IMR-90 (cell line): ENCODE data around the gene ATG7. TPM values are rescaled to one million over a fixed set of nuclear protein-coding genes. Genes with fewer than 3 reads are reported as not detected.
A peak's percentile ranks its signal among the peaks of the same experiment; 100 is the strongest.

Experiments
- ATAC-seq: fragments of 200-7000 bp; cut with Tn5 transposase; 2 replicates; pipeline ENCODE4 v1.9.1; 2020; ENCODE audit warnings: low read depth, mild to moderate bottlenecking, moderate library complexity
- BruUV-seq: library from RNA; stranded (reverse); fragments of 400-500 nt; replicated peaks from 2 replicates; lab custom pipeline; 2021; lab: Mats Ljungman, UMichigan
- CTCF ChIA-PET: fragments of 300-600 bp; formaldehyde crosslinking; extraction: SDS; loops from one replicate; lab custom pipeline; 2021; ENCODE audit warnings: antibody characterized with exemption; lab: Yijun Ruan, JAX
- POLR2A ChIA-PET: fragments of 300-600 bp; sonication (Branson Sonifier 250); formaldehyde crosslinking; loops from one replicate; lab custom pipeline; 2022; ENCODE audit warnings: antibody characterized with exemption; ENCODE audit not compliant: unreplicated experiment; lab: Charles Lee
- DNase-seq: peaks from one replicate; pipeline ENCODE4 v3.0.0; 2013
- H2AFZ ChIP-seq: replicated peaks from 2 replicates; pipeline ENCODE3; 2013; ENCODE audit warnings: low read length, mild to moderate bottlenecking; ENCODE audit not compliant: poor library complexity
- H2AK5ac ChIP-seq: 2 replicates; pipeline ENCODE4 v1.6.1; 2013; ENCODE audit warnings: low read depth, low read length, inconsistent platforms
- H2AK9ac ChIP-seq: replicated peaks from 2 replicates; pipeline ENCODE3; 2013; ENCODE audit warnings: mild to moderate bottlenecking, low read depth, low read length, moderate library complexity; ENCODE audit not compliant: poor library complexity
- H2BK120ac ChIP-seq: 2 replicates; pipeline ENCODE4 v1.6.1; 2013; ENCODE audit warnings: low read depth, low read length, inconsistent platforms
- H2BK15ac ChIP-seq: 3 replicates; pipeline ENCODE4 v1.6.1; 2013; ENCODE audit warnings: low read depth, low read length, inconsistent platforms
- H2BK20ac ChIP-seq: 2 replicates; pipeline ENCODE4 v1.6.1; 2013; ENCODE audit warnings: low read depth, mild to moderate bottlenecking, inconsistent platforms, low read length, moderate library complexity
- H2BK5ac ChIP-seq: 2 replicates; pipeline ENCODE4 v1.6.1; 2013; ENCODE audit warnings: mild to moderate bottlenecking, low read depth, low read length, inconsistent platforms; ENCODE audit not compliant: poor library complexity, severe bottlenecking
- H3K14ac ChIP-seq: replicated peaks from 2 replicates; pipeline ENCODE4 v1.6.1; 2013; ENCODE audit warnings: low read depth, low read length, inconsistent platforms
- H3K18ac ChIP-seq: 2 replicates; pipeline ENCODE4 v1.6.1; 2013; ENCODE audit warnings: low read depth, low read length, control low read depth
- H3K23ac ChIP-seq: 2 replicates; pipeline ENCODE4 v1.6.1; 2013; ENCODE audit warnings: low read depth, low read length, inconsistent platforms
- H3K27ac ChIP-seq: 2 replicates; pipeline ENCODE4 v1.5.1; 2013; ENCODE audit warnings: mild to moderate bottlenecking, control low read depth, low read length; ENCODE audit not compliant: insufficient read depth
- H3K27me3 ChIP-seq: 2 replicates; pipeline ENCODE4 v1.6.1; 2013; ENCODE audit warnings: low read length; ENCODE audit not compliant: control insufficient read depth, insufficient read depth
- H3K36me3 ChIP-seq: 2 replicates; pipeline ENCODE4 v1.6.1; 2013; ENCODE audit warnings: low read length, mixed read lengths; ENCODE audit not compliant: control insufficient read depth, insufficient read depth
- H3K4ac ChIP-seq: 2 replicates; pipeline ENCODE4 v1.6.1; 2013; ENCODE audit warnings: low read depth, low read length, inconsistent platforms
- H3K4me1 ChIP-seq: 2 replicates; pipeline ENCODE4 v1.6.1; 2013; ENCODE audit warnings: low read length, mixed read lengths; ENCODE audit not compliant: control insufficient read depth, insufficient read depth
- H3K4me2 ChIP-seq: 2 replicates; pipeline ENCODE4 v1.6.1; 2013; ENCODE audit warnings: low read depth, mild to moderate bottlenecking, control low read depth, low read length, moderate library complexity
- H3K4me3 ChIP-seq: 2 replicates; pipeline ENCODE4 v1.5.1; 2013; ENCODE audit warnings: low read depth, mild to moderate bottlenecking, control low read depth, low read length, moderate library complexity; ENCODE audit not compliant: insufficient read depth
- H3K56ac ChIP-seq: 2 replicates; pipeline ENCODE4 v1.6.1; 2013; ENCODE audit warnings: low read length, inconsistent platforms; ENCODE audit not compliant: insufficient read depth; ENCODE audit errors: extremely low read depth
- H3K79me1 ChIP-seq, 2 experiments: 2 replicates each; pipeline ENCODE4 v1.6.1; 2013; ENCODE audit warnings: low read length in 2 of 2, inconsistent platforms in 1 of 2, low read depth in 1 of 2
- H3K9ac ChIP-seq: 2 replicates; pipeline ENCODE4 v1.6.1; 2013; ENCODE audit warnings: low read depth, low read length, control low read depth
- H3K9me1 ChIP-seq: 2 replicates; pipeline ENCODE4 v1.6.1; 2013; ENCODE audit warnings: low read length, inconsistent platforms; ENCODE audit not compliant: insufficient read depth
- H3K9me3 ChIP-seq: 2 replicates; pipeline ENCODE4 v1.6.1; 2013; ENCODE audit warnings: low read length; ENCODE audit not compliant: control insufficient read depth, insufficient read depth
- H4K20me1 ChIP-seq: 2 replicates; pipeline ENCODE4 v1.6.1; 2013; ENCODE audit warnings: low read length, inconsistent platforms; ENCODE audit not compliant: insufficient read depth
- H4K5ac ChIP-seq: 2 replicates; pipeline ENCODE4 v1.6.1; 2013; ENCODE audit warnings: mild to moderate bottlenecking, low read depth, low read length, control low read depth
- H4K8ac ChIP-seq, 2 experiments: 2 replicates each; pipeline ENCODE4 v1.6.1; 2013; ENCODE audit warnings: low read depth in 2 of 2, low read length in 2 of 2, control low read depth in 1 of 2, inconsistent platforms in 1 of 2
- H4K91ac ChIP-seq: 2 replicates; pipeline ENCODE4 v1.6.1; 2013; ENCODE audit warnings: low read depth, low read length, inconsistent platforms; ENCODE audit not compliant: insufficient read depth
- BHLHE40 ChIP-seq: fragments of 150-350 bp; IDR thresholded peaks from 2 replicates; pipeline ENCODE4 v1.6.1; 2016; ENCODE audit warnings: mild to moderate bottlenecking, low read depth, low read length
- CEBPB ChIP-seq: IDR thresholded peaks from 2 replicates; pipeline ENCODE4 v1.6.1; 2012; ENCODE audit warnings: low read depth, low read length, improper control_type of control experiment
- CTCF ChIP-seq: conservative IDR thresholded peaks from 2 replicates; pipeline ENCODE4 v1.5.1; 2012; ENCODE audit warnings: mild to moderate bottlenecking, low read depth, low read length, improper control_type of control experiment
- ELK1 ChIP-seq: fragments of 150-350 bp; IDR thresholded peaks from 2 replicates; pipeline ENCODE4 v1.6.1; 2016; ENCODE audit warnings: low read depth, mild to moderate bottlenecking, low read length, moderate library complexity, borderline replicate concordance
- FOS ChIP-seq: fragments of 150-350 bp; IDR thresholded peaks from 2 replicates; pipeline ENCODE4 v1.6.1; 2016; ENCODE audit warnings: low read depth, low read length
- MAFK ChIP-seq: IDR thresholded peaks from 2 replicates; pipeline ENCODE4 v1.6.1; 2012; ENCODE audit warnings: low read depth, low read length, improper control_type of control experiment
- MAZ ChIP-seq: IDR thresholded peaks from 2 replicates; pipeline ENCODE4 v1.6.1; 2012; ENCODE audit warnings: low read depth, mild to moderate bottlenecking, low read length, improper control_type of control experiment, moderate library complexity, borderline replicate concordance
- RAD21 ChIP-seq: IDR thresholded peaks from 2 replicates; pipeline ENCODE4 v1.6.1; 2012; ENCODE audit warnings: low read length, improper control_type of control experiment
- RCOR1 ChIP-seq: IDR thresholded peaks from 2 replicates; pipeline ENCODE4 v1.6.1; 2012; ENCODE audit warnings: mild to moderate bottlenecking, low read length, improper control_type of control experiment; ENCODE audit not compliant: insufficient replicate concordance
- RFX5 ChIP-seq: IDR thresholded peaks from 2 replicates; pipeline ENCODE4 v1.8.0; 2012; ENCODE audit warnings: low read depth, mild to moderate bottlenecking, low read length, moderate library complexity
- SMC3 ChIP-seq: fragments of 150-350 bp; IDR thresholded peaks from 2 replicates; pipeline ENCODE4 v1.6.1; 2016; ENCODE audit warnings: low read depth, mild to moderate bottlenecking, antibody characterized with exemption, low read length, moderate library complexity
- WGBS, 2 experiments: methylation state at CpG; one replicate each; pipeline versions ENCODE4 v1.1.5 to v1.1.7; 2013; ENCODE audit warnings: missing lambda C conversion rate in 2 of 2; ENCODE audit not compliant: insufficient read length in 1 of 2; ENCODE audit errors: extremely low coverage in 2 of 2; 5-methylcytosine and 5-hydroxymethylcytosine counted together
- dilution Hi-C: fragments of 300-500 bp; cut with HindIII; formaldehyde crosslinking; loops from one replicate; pipeline ENCODE4 v1.14.3; 2018; ENCODE audit warnings: low sequenced_read_pairs; ENCODE audit not compliant: unreplicated experiment
- in situ Hi-C: fragments of 300-500 bp; cut with MboI; formaldehyde crosslinking; loops from 3 replicates; pipeline ENCODE4 v1.14.3; 2019; ENCODE audit warnings: low sequenced_read_pairs, inconsistent platforms, mixed read lengths
- intact Hi-C: fragments of 100-400 bp; cut with micrococcal nuclease; formaldehyde crosslinking; loops from 2 replicates; pipeline ENCODE4 v1.10.0; 2022
- polyA plus RNA-seq, 3 experiments: library from polyadenylated mRNA; depleted of rRNA; stranded (reverse); fragments of >200 nt; gene quantifications; 2 replicates each; pipeline ENCODE4 v1.2.3, GENCODE V29; 2012; ENCODE audit warnings: low replicate concordance in 1 of 3
- total RNA-seq: library from RNA; depleted of rRNA; stranded (reverse); fragments of >200 nt; gene quantifications from 2 replicates; pipeline ENCODE4 v1.2.3, GENCODE V29; 2012
- TF ChIP-seq, protein P1 (sequence below): fragments of 150-350 bp; IDR thresholded peaks from 2 replicates; pipeline ENCODE4 v1.6.1; 2017; ENCODE audit warnings: mild to moderate bottlenecking, antibody characterized with exemption, low read length, low read depth

Gene ATG7
- total and polyA plus RNA-seq, 2 of the 4 experiments (the other 2 are of a cell fraction) = 15.6 to 51.4 TPM

GRCh38 chr3:11567516-11568467 is 295.6 kb downstream of the ATG7 start:
- Histone ChIP-seq H4K5ac (peak overlapping the region; percentile 75), H2BK5ac (peak overlapping the region; percentile 99), H2BK20ac (peak overlapping the region; percentile 80), H3K23ac (peak overlapping the region; percentile 93), H2BK15ac (peak overlapping the region; percentile 73; the same call in 2 of the 3 replicates), H3K9me1 (peaks cover 40% of the 10 kb centered on the region), H4K20me1 (peaks cover 41% of the 10 kb centered on the region), H3K9me3 (no peaks in the 10 kb centered on the region), H2AFZ (peak overlapping the region; percentile 59), H3K4me3 (peak overlapping the region; percentile 15; the same call in 1 of the 2 replicates), H3K4me2 (peak overlapping the region; percentile 56), H3K4me1 (peaks cover 27% of the 10 kb centered on the region), H3K56ac (peak overlapping the region; percentile 92), H2AK9ac (peak overlapping the region; percentile 96), H4K8ac (peak overlapping the region; percentile 79 to 98), H3K9ac (peak overlapping the region; percentile 67), H4K91ac (peak overlapping the region; percentile 93), H3K79me1 (peaks cover 28 to 94% of the 10 kb centered on the region in 2 experiments), H3K27ac (peak overlapping the region; percentile 93), H3K14ac (peak overlapping the region; percentile 97), H3K18ac (peak overlapping the region; percentile 72), H3K4ac (peak overlapping the region; percentile 99), H3K36me3 (peaks cover 49% of the 10 kb centered on the region), H3K27me3 (no peaks in the 10 kb centered on the region), H2AK5ac (peak overlapping the region; percentile 98), H2BK120ac (peak overlapping the region; percentile 98)
- intact Hi-C loops = loop anchor here (1.0 kb wide), 1 partner anchor 76 kb away; the partner anchor contains the start of gene VGLL4
- dilution Hi-C loops = no loop called here
- CTCF ChIA-PET = interaction anchor here (0.6 kb wide), 1 partner anchor 193 kb away, joined by 6 read pairs; no protein-coding TSS in a partner anchor
- peak; percentile 84 for DNase-seq
- in situ Hi-C loops = loop anchor here (10.0 kb wide), 1 partner anchor 77 kb away; the partner anchor contains the start of gene VGLL4
- BruUV-seq = no TSS peak
- POLR2A ChIA-PET = interaction anchor here (0.5 kb wide), 1 partner anchor 84 kb away, joined by 3 read pairs; no protein-coding TSS in a partner anchor
- ATAC-seq = peak; percentile 43
- 73% methylated on average over 19 of the region's 27 CpGs; no CpG with 5 or more reads in 1 of the 2 experiments for WGBS, 2 experiments
- TF ChIP-seq SMC3 = no peak
- TF ChIP-seq MAZ = no peak
- no peak for TF ChIP-seq CTCF
- no peak for TF ChIP-seq RCOR1
- TF ChIP-seq FOS = peak; percentile 86
- TF ChIP-seq RFX5 = no peak
- peak; percentile 80 for TF ChIP-seq BHLHE40
- TF ChIP-seq, protein P1, sequence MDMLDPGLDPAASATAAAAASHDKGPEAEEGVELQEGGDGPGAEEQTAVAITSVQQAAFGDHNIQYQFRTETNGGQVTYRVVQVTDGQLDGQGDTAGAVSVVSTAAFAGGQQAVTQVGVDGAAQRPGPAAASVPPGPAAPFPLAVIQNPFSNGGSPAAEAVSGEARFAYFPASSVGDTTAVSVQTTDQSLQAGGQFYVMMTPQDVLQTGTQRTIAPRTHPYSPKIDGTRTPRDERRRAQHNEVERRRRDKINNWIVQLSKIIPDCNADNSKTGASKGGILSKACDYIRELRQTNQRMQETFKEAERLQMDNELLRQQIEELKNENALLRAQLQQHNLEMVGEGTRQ = no peak
- TF ChIP-seq CEBPB = peak; percentile 85
- TF ChIP-seq RAD21 = no peak
- TF ChIP-seq MAFK = no peak
- no peak for TF ChIP-seq ELK1
